GM19328 (cell line): ENCODE results near the gene GJC1.
"Not testable (repeated sequence)": the region's sequence is repeated elsewhere in the genome, so short reads cannot be mapped to it uniquely, and the experiment has no call there.

ENCODE experiments used
- ATAC-seq: cut with Tn5 transposase; IDR thresholded peaks from one replicate; pipeline ENCODE4 v1.9.1; 2021; ENCODE audit warnings: mild to moderate bottlenecking, moderate library complexity; ENCODE audit not compliant: unreplicated experiment

The GJC1 gene

GRCh38 chr17:44846206-44846605, 16.1 kb upstream of the GJC1 start:
- ATAC-seq: no peak

- ATAC-seq: no peak
Measured at GRCh38 chr17:44844390-44844830, 14.3 kb upstream of the GJC1 start.

GRCh38 chr17:44842748-44843147, 12.7 kb upstream of the GJC1 start:
- no peak for ATAC-seq

- ATAC-seq: no peak
Measured at GRCh38 chr17:44840936-44841335, 10.8 kb upstream of the GJC1 start.

- ATAC-seq: no peak
Measured at GRCh38 chr17:44840274-44840673, 10.2 kb upstream of the GJC1 start.

GRCh38 chr17:44837196-44837595, 7.1 kb upstream of the GJC1 start:
- ATAC-seq: no peak

GRCh38 chr17:44832805-44833204, 2.7 kb upstream of the GJC1 start:
- ATAC-seq: no peak

GRCh38 chr17:44831371-44831770, 1.3 kb upstream of the GJC1 start:
- no peak for ATAC-seq

GRCh38 chr17:44830359-44831288, 537 bp upstream of the GJC1 start:
- ATAC-seq: no peak

- no peak for ATAC-seq
Measured at GRCh38 chr17:44828919-44829522, 1.1 kb downstream of the GJC1 start.

GRCh38 chr17:44827863-44828262, 2.2 kb downstream of the GJC1 start:
- no peak for ATAC-seq

GRCh38 chr17:44826123-44826790, 3.8 kb downstream of the GJC1 start:
- ATAC-seq: no peak

GRCh38 chr17:44825236-44825635, 4.9 kb downstream of the GJC1 start:
- ATAC-seq: not testable (repeated sequence)

GRCh38 chr17:44820631-44821212, 9.4 kb downstream of the GJC1 start:
- ATAC-seq: no peak

GRCh38 chr17:44818508-44818907, 11.6 kb downstream of the GJC1 start:
- ATAC-seq: not testable (repeated sequence)

GRCh38 chr17:44812263-44812662, 17.8 kb downstream of the GJC1 start:
- ATAC-seq: no peak

GRCh38 chr17:44808656-44809388, 21.3 kb downstream of the GJC1 start:
- not testable (repeated sequence) for ATAC-seq

- no peak for ATAC-seq
Measured at GRCh38 chr17:44808156-44808555, 21.9 kb downstream of the GJC1 start.

GRCh38 chr17:44807817-44808155, 22.3 kb downstream of the GJC1 start:
- ATAC-seq: no peak

- ATAC-seq: no peak
Measured at GRCh38 chr17:44807093-44807816, 22.8 kb downstream of the GJC1 start.
